Colonic mucosa (tissue), 4 donors: ENCODE data around the gene ECE2. TPM values are rescaled to one million over a fixed set of nuclear protein-coding genes. Genes with fewer than 3 reads are reported as not detected.

Experiments used
- DNase-seq: peaks from one replicate; pipeline ENCODE4 v3.0.0-alpha.2; 2020
- H3K27ac ChIP-seq: fragments of 200-600 bp; one replicate; pipeline ENCODE4 v1.8.0; 2021
- H3K27me3 ChIP-seq: fragments of 200-600 bp; one replicate; pipeline ENCODE4 v1.8.0; 2021
- H3K36me3 ChIP-seq: fragments of 200-600 bp; one replicate; pipeline ENCODE4 v1.8.0; 2021
- H3K4me1 ChIP-seq: fragments of 200-600 bp; one replicate; pipeline ENCODE4 v1.8.0; 2021; ENCODE audit warnings: mild to moderate bottlenecking
- H3K4me3 ChIP-seq: fragments of 200-600 bp; one replicate; pipeline ENCODE4 v1.8.0; 2021
- H3K9ac ChIP-seq, 2 donors: one replicate each; pipeline ENCODE4 v1.7.0; 2013; ENCODE audit warnings: control low read depth in 2 of 2, low read depth in 2 of 2, low read length in 2 of 2
- H3K9me3 ChIP-seq: fragments of 200-600 bp; one replicate; pipeline ENCODE4 v1.8.0; 2021
- intact Hi-C: fragments of 100-400 bp; cut with DNase I; formaldehyde crosslinking; loops from one replicate; pipeline ENCODE4 v1.14.1; 2022
- total RNA-seq, 2 donors: library from RNA; stranded (reverse); fragmentation: NEBNext Ultra II Directional in 1 of 2; extraction: Animal tissue kit (Norgen Biotek cat#: 25700) in 1 of 2; gene quantifications; one replicate each; pipeline ENCODE4 v1.2.1, GENCODE V29; 2021
- TF ChIP-seq, protein P1 (sequence below): fragments of 200-600 bp; IDR thresholded peaks from one replicate; pipeline ENCODE4 v1.8.0; 2022; ENCODE audit warnings: antibody characterized with exemption, mild to moderate bottlenecking
- donor health status: healthy.
- donor health status: DM: no; HTN: no; CAD: no.
- donor health status: DM: no; HTN: no; CAD: no.

ECE2 gene
- under 1 TPM in 1 of 2 donors, not detected in 1; 0.37 TPM for total RNA-seq

DNA sequence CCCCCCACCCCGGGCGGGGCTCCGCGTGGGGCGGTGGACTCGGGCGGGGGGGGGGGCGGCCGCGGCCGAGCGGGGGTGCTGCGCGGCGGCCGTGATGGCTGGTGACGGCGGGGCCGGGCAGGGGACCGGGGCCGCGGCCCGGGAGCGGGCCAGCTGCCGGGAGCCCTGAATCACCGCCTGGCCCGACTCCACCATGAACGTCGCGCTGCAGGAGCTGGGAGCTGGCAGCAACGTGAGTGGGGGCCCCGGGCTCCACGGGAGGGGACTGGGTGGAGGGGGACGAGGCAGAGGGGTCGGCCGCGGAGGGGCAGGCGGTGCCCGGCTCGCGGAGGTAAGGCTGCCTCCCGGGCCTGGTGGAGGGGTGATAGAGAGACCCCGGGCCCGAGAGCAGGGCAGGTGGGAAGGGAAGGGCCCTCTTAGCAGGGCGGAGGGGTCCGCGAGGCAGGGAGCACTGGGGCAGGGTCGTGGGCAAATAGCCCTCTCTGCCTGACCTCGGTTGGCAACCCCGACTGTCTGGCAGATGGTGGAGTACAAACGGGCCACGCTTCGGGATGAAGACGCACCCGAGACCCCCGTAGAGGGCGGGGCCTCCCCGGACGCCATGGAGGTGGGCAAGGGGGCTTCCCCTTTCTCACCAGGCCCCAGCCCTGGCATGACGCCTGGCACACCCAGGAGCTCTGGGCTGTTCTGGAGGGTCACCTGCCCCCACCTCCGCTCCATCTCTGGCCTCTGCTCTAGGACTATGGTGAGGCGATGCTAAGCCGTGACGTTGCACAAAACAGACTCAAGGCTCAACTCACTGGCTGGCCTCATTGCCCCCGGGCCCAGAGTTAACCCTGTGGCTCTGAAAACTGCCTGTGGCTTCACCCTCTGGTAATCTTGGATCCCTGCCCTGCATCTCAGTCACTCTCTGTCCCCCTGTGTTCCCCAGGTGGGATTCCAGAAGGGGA is at the start of gene ECE2:
Gene ECE2 (plus strand): TSS at position 62 of the 950 bp plus-strand sequence. CDS start 132 bp downstream, at position 194.
- no peaks in the 10 kb centered on the region for H3K9me3 ChIP-seq
- H3K4me1 ChIP-seq, result no peaks in the 10 kb centered on the region
- no peak within 1 kb of the TSS for H3K4me3 ChIP-seq
- H3K9ac ChIP-seq, result no peak within 1 kb of the TSS
- intact Hi-C loops, result no loop called here
- H3K27ac ChIP-seq, result no peak within 1 kb of the TSS
- H3K36me3 ChIP-seq, result no peaks in the 10 kb centered on the region
- peaks cover 22% of the 10 kb centered on the region for H3K27me3 ChIP-seq
- DNase-seq, result no peak
- TF ChIP-seq, protein P1, sequence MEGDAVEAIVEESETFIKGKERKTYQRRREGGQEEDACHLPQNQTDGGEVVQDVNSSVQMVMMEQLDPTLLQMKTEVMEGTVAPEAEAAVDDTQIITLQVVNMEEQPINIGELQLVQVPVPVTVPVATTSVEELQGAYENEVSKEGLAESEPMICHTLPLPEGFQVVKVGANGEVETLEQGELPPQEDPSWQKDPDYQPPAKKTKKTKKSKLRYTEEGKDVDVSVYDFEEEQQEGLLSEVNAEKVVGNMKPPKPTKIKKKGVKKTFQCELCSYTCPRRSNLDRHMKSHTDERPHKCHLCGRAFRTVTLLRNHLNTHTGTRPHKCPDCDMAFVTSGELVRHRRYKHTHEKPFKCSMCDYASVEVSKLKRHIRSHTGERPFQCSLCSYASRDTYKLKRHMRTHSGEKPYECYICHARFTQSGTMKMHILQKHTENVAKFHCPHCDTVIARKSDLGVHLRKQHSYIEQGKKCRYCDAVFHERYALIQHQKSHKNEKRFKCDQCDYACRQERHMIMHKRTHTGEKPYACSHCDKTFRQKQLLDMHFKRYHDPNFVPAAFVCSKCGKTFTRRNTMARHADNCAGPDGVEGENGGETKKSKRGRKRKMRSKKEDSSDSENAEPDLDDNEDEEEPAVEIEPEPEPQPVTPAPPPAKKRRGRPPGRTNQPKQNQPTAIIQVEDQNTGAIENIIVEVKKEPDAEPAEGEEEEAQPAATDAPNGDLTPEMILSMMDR, result no peak

- H3K4me3 ChIP-seq, result no peak overlapping the region
- H3K36me3 ChIP-seq, result no peaks in the 10 kb centered on the region
- H3K9ac ChIP-seq, result no peak overlapping the region
- no peaks in the 10 kb centered on the region for H3K9me3 ChIP-seq
- no peak for DNase-seq
- peaks cover 9% of the 10 kb centered on the region for H3K4me1 ChIP-seq
- intact Hi-C loops, result no loop called here
- no peak overlapping the region for H3K27ac ChIP-seq
- peaks cover 36% of the 10 kb centered on the region for H3K27me3 ChIP-seq
- TF ChIP-seq, protein P1, result peak; percentile 84
Observed at GRCh38 chr3:184227481-184227935, 48.3 kb upstream of the ECE2 start.

DNA sequence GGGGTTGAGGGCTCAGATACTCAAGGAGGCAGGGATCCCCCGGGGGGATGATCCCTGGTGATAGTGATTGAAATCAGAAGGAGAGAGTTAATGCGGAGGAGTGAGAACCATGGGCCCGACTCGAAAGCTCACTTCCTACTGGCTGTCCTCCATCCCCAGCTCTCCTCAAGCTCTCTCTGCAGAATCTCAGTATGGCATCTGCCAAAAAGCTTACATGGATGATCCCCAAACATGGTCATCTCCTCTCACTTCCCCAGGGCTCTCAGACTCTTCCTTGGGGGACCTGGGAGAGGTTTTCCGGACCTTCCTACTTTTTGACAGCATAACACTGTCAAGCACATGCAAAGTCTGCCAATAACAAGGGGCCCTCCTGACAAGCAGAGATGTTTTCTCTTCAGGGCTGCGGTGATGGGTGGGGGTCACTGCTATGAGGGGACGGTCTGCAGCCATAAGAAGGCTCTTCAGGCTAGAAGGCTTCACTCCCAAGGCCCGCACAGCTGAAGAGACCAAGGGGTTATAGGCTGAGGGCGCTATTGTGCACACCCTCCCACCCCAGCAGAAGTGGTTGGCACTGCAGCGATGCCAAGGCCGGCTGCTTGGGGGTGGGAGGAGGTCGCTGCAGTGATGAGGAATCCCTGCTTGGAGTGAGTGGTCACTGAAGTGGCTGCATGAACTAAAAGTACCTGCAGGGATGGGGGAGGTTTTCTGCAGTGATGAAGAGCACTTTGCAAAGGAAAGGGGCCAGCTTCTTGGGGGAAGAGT is 47.3 kb upstream of the ECE2 start:
- H3K4me3 ChIP-seq, result no peak overlapping the region
- H3K36me3 ChIP-seq, result no peaks in the 10 kb centered on the region
- H3K9me3 ChIP-seq, result no peaks in the 10 kb centered on the region
- peaks cover 36% of the 10 kb centered on the region for H3K27me3 ChIP-seq
- peaks cover 9% of the 10 kb centered on the region for H3K4me1 ChIP-seq
- no peak overlapping the region for H3K9ac ChIP-seq
- TF ChIP-seq, protein P1, result no peak
- no peak overlapping the region for H3K27ac ChIP-seq
- intact Hi-C loops, result no loop called here
- DNase-seq, result no peak

DNA sequence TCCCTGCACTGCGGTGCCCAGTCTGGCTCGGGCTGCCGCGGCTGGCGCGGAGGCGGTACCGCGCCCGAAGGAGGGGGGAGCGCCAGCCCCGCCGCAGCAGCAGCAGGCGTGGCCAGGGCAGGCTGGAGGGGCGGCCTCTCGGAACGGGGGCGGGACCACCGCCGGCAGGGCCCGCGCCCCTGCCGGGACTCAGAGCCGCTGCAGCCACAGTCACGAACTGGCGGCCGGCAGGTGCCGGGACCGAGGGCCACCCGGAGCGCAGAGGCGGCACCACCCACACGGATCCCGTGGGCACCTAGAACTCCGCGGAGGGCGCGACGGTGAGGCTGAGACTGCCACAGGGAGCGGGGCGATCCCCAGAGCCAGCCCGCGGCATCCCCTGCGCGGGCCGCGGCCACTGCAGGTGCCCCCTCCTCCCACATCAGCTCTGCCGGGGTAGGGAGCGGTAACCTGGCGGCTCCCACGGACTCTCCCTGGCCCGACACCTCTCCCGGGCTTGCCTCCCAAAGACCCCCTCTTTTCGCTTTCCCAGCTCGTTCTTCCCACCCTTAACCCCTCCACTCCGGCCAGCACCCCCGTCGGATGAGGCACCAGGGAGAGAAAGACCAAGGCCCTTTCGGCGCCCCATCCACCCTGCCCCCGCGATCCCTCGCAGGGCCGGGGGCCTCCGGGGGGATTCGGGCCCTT is 46.3 kb upstream of the ECE2 start, which contains the start of gene VWA5B2:
Gene VWA5B2 (plus strand): TSS at position 192 of the 687 bp plus-strand sequence. CDS start 944 bp downstream, outside the sequence.
- intact Hi-C loops, result no loop called here
- Histone ChIP-seq H3K9ac (no peak within 1 kb of the TSS), H3K4me1 (peaks cover 9% of the 10 kb centered on the region), H3K36me3 (no peaks in the 10 kb centered on the region), H3K27me3 (peaks cover 36% of the 10 kb centered on the region), H3K27ac (no peak within 1 kb of the TSS), H3K9me3 (no peaks in the 10 kb centered on the region), H3K4me3 (peak within 1 kb of the TSS; percentile 41)
- TF ChIP-seq, protein P1, result no peak
- peak; percentile 30 for DNase-seq
